Measurements from ENCODE around the gene LRRTM3. TPM values are rescaled to one million over a fixed set of nuclear protein-coding genes. Genes with fewer than 3 reads are reported as not detected.

LRRTM3 gene
- polyA plus RNA-seq, 2 of the 4 experiments (the other 2 are of a cell fraction): not detected

- H3K4me2 ChIP-seq: no peak overlapping the region
- DNase-seq (ENCODE audit: low read depth in 1 of 2, low spot score in 1 of 2): no peak
- CTCF ChIA-PET: no interaction called here
- no peaks in the 10 kb centered on the region for H3K4me1 ChIP-seq
- ATAC-seq: no peak
- POLR2A ChIA-PET: no interaction called here
- WGBS (ENCODE audit: missing lambda C conversion rate): 14% methylated on average over 1 of the region's 1 CpG
- FAIRE-seq: no peak
- H3K9me3 ChIP-seq: no peaks in the 10 kb centered on the region
- H3K4me3 ChIP-seq: no peak overlapping the region
- H3K27ac ChIP-seq: no peak overlapping the region
- no peak for TF ChIP-seq FOSB (CRISPR knock-in tag; IDR thresholded peaks at IDR 0.05)
- TF ChIP-seq GATA3 (IDR thresholded peaks at IDR 0.05; ENCODE audit: borderline replicate concordance): no peak
- TF ChIP-seq KDM5A (IDR thresholded peaks at IDR 0.05): no peak
- no peak for TF ChIP-seq RCOR1 (IDR thresholded peaks at IDR 0.05; ENCODE audit: low read depth, low read length)
- TF ChIP-seq NFE2L2 (conservative IDR thresholded peaks at IDR 0.05; ENCODE audit: low read length): peak; percentile 34; the same call in 1 of the 2 replicates
- peak; percentile 66 for TF ChIP-seq MAFK (IDR thresholded peaks at IDR 0.05; ENCODE audit: partially characterized antibody)
- no peak for TF ChIP-seq ZFP36 (IDR thresholded peaks at IDR 0.05; ENCODE audit: borderline replicate concordance, partially characterized antibody)
- TF ChIP-seq ZC3H11A (IDR thresholded peaks at IDR 0.05): no peak
- no peak for TF ChIP-seq SREBF2 (IDR thresholded peaks at IDR 0.05)
- no peak for TF ChIP-seq REST (IDR thresholded peaks at IDR 0.05)
- no peak for TF ChIP-seq CTCF (IDR thresholded peaks at IDR 0.05)
- no peak for TF ChIP-seq HDAC2 (IDR thresholded peaks at IDR 0.05)
Measured at GRCh38 chr10:66990143-66990830, 64.5 kb downstream of the LRRTM3 start.

- DNase-seq (ENCODE audit: low read depth in 1 of 2, low spot score in 1 of 2) (no peak), ATAC-seq (no peak), FAIRE-seq (no peak)
- Histone ChIP-seq H3K27ac (no peak overlapping the region), H3K4me3 (no peak overlapping the region), H3K9me3 (no peaks in the 10 kb centered on the region), H3K4me1 (no peaks in the 10 kb centered on the region), H3K4me2 (no peak overlapping the region)
- 9% methylated on average over 1 of the region's 1 CpG for WGBS (ENCODE audit: missing lambda C conversion rate)
- POLR2A ChIA-PET: no interaction called here
- CTCF ChIA-PET: no interaction called here
- TF ChIP-seq PHF8 (IDR thresholded peaks at IDR 0.05; ENCODE audit: borderline replicate concordance, low read depth): no peak
Measured at GRCh38 chr10:66996996-66997395, 71.2 kb downstream of the LRRTM3 start.

- Histone ChIP-seq H3K27ac (no peak overlapping the region), H3K9me3 (no peaks in the 10 kb centered on the region), H3K4me1 (no peaks in the 10 kb centered on the region), H3K4me3 (no peak overlapping the region), H3K4me2 (no peak overlapping the region)
- FAIRE-seq (no peak), DNase-seq (ENCODE audit: low read depth in 1 of 2, low spot score in 1 of 2) (no peak), ATAC-seq (no peak)
- ChIA-PET POLR2A (no interaction called here), CTCF (no interaction called here)
- no peak for TF ChIP-seq PHF8 (IDR thresholded peaks at IDR 0.05; ENCODE audit: borderline replicate concordance, low read depth)
- 85% methylated on average over 3 of the region's 3 CpGs for WGBS (ENCODE audit: missing lambda C conversion rate)
Measured at GRCh38 chr10:66999762-67000545, 74.1 kb downstream of the LRRTM3 start.

- WGBS (ENCODE audit: missing lambda C conversion rate): 15% methylated on average over 2 of the region's 2 CpGs
Measured at GRCh38 chr10:67004690-67005089, 78.9 kb downstream of the LRRTM3 start.

More at GRCh38 chr10:67004690-67005089, 78.9 kb downstream of the LRRTM3 start:
- Histone ChIP-seq H3K27ac (no peak overlapping the region), H3K9me3 (no peaks in the 10 kb centered on the region), H3K4me3 (no peak overlapping the region), H3K4me1 (no peaks in the 10 kb centered on the region), H3K4me2 (no peak overlapping the region)
- FAIRE-seq (no peak), DNase-seq (ENCODE audit: low read depth in 1 of 2, low spot score in 1 of 2) (no peak), ATAC-seq (no peak)
- ChIA-PET CTCF (no interaction called here), POLR2A (no interaction called here)
- no peak for TF ChIP-seq POLR2AphosphoS2 (conservative IDR thresholded peaks at IDR 0.05; ENCODE audit: low read length)
- TF ChIP-seq BHLHE40 (IDR thresholded peaks at IDR 0.05; ENCODE audit: low read depth, low read length): no peak
- TF ChIP-seq GATA3 (IDR thresholded peaks at IDR 0.05; ENCODE audit: borderline replicate concordance): no peak
- no peak for TF ChIP-seq ZNF302 (CRISPR knock-in tag; IDR thresholded peaks at IDR 0.05)
- no peak for TF ChIP-seq PHF8 (IDR thresholded peaks at IDR 0.05; ENCODE audit: borderline replicate concordance, low read depth)
- TF ChIP-seq E2F6 (IDR thresholded peaks at IDR 0.05; ENCODE audit: borderline replicate concordance, low read depth): no peak
- no peak for TF ChIP-seq ZSCAN20 (CRISPR knock-in tag; IDR thresholded peaks at IDR 0.05)
- TF ChIP-seq HMGXB4 (CRISPR knock-in tag; IDR thresholded peaks at IDR 0.05; ENCODE audit: borderline replicate concordance): no peak
